ENCODE data around the gene LRSAM1.

DNA sequence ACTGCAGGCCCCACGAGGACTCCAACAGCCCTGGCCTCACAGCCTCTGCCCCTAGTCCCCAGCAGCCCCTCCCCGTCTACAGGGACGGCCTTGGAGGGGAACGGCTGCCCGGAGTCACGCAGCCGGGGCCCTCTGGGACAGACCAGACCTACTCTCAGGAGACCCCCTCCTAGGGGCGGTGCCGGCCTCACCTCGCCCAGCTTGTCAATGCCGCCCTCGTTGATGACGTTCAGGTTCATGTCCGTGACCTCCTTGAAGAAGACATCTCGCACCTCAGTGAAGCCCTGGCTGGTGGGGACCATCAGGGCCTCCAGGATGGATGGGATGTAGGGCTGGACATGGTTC, 58.6 kb downstream of the LRSAM1 start:
- no peak for TF ChIP-seq CTCF (optimal IDR thresholded peaks at IDR 0.05 in 1 of 3, IDR thresholded peaks at IDR 0.05 in 1 of 3, conservative IDR thresholded peaks at IDR 0.05 in 1 of 3; ENCODE audit: extremely low read depth in 1 of 3, insufficient read depth in 2 of 3, low read length in 3 of 3)
- no peak for TF ChIP-seq EZH2 (IDR thresholded peaks at IDR 0.05; ENCODE audit: low read length)
